Panc1 (cell line): ENCODE results near the gene DCXR. TPM values are rescaled to one million over a fixed set of nuclear protein-coding genes. Genes with fewer than 3 reads are reported as not detected.

Source experiments
- ATAC-seq: fragments of 200-7000 bp; cut with Tn5 transposase; 2 replicates; pipeline ENCODE4 v1.9.1; 2020; ENCODE audit warnings: mild to moderate bottlenecking, moderate library complexity
- BruUV-seq: library from RNA; stranded (reverse); fragments of 400-500 nt; replicated peaks from 2 replicates; lab custom pipeline; 2021; lab: Mats Ljungman, UMichigan
- CTCF ChIA-PET: fragments of 300-600 bp; sonication (Branson Sonifier 250); formaldehyde crosslinking; loops from one replicate; lab custom pipeline; 2022; ENCODE audit warnings: antibody characterized with exemption; lab: Charles Lee
- POLR2A ChIA-PET: fragments of 300-600 bp; sonication (Branson Sonifier 250); formaldehyde crosslinking; loops from one replicate; lab custom pipeline; 2022; ENCODE audit warnings: antibody characterized with exemption; lab: Charles Lee
- DNase-seq: peaks from one replicate; pipeline ENCODE4 v3.0.0-alpha.2; 2010; ENCODE audit warnings: low read depth, low spot score
- H3K27ac ChIP-seq: 2 replicates; pipeline ENCODE4 v1.5.1; 2011; ENCODE audit warnings: mild to moderate bottlenecking, low read length, inconsistent platforms
- H3K27me3 ChIP-seq: fragments of 200-500 bp; sonication (Bioruptor generic); 2 replicates; pipeline ENCODE4 v1.6.0; 2014; ENCODE audit warnings: low read length, inconsistent platforms; ENCODE audit not compliant: control insufficient read depth, insufficient read depth
- H3K36me3 ChIP-seq: fragments of 200-500 bp; sonication (Bioruptor generic); 2 replicates; pipeline ENCODE4 v1.5.1; 2014; ENCODE audit warnings: inconsistent platforms, mild to moderate bottlenecking, low read length, moderate library complexity; ENCODE audit not compliant: control insufficient read depth, insufficient read depth
- H3K4me1 ChIP-seq: 2 replicates; pipeline ENCODE4 v1.5.1; 2011; ENCODE audit warnings: inconsistent platforms, mild to moderate bottlenecking, low read length, moderate library complexity; ENCODE audit not compliant: control insufficient read depth, insufficient read depth
- H3K4me3 ChIP-seq, 2 experiments: 2 replicates each; pipeline ENCODE4 v1.5.1; 2011 to 2012; ENCODE audit warnings: low read depth in 2 of 2, low read length in 2 of 2, mild to moderate bottlenecking in 2 of 2, inconsistent platforms in 1 of 2, moderate library complexity in 1 of 2
- H3K9me3 ChIP-seq: fragments of 200-500 bp; sonication (Bioruptor generic); 2 replicates; pipeline ENCODE4 v1.5.1; 2014; ENCODE audit warnings: low read depth, mild to moderate bottlenecking, inconsistent platforms, low read length, moderate library complexity; ENCODE audit not compliant: control insufficient read depth, insufficient read depth
- POLR2AphosphoS5 ChIP-seq: IDR thresholded peaks from 2 replicates; pipeline ENCODE4 v1.6.1; 2012; ENCODE audit warnings: mild to moderate bottlenecking, low read depth, low read length, moderate library complexity
- REST ChIP-seq, 2 experiments: IDR thresholded peaks; 2 replicates each; pipeline ENCODE4 v1.6.1; 2011 to 2012; ENCODE audit warnings: low read depth in 2 of 2, control low read depth in 1 of 2, low read length in 1 of 2, mild to moderate bottlenecking in 1 of 2, moderate library complexity in 1 of 2; ENCODE audit not compliant: insufficient read depth in 1 of 2
- SIN3A ChIP-seq: IDR thresholded peaks from 2 replicates; pipeline ENCODE4 v1.6.1; 2012; ENCODE audit warnings: low read depth, mild to moderate bottlenecking, low read length, moderate library complexity, borderline replicate concordance; ENCODE audit not compliant: insufficient read depth
- TCF7L2 ChIP-seq: IDR thresholded peaks from 2 replicates; pipeline ENCODE4 v1.6.1; 2011; ENCODE audit warnings: mild to moderate bottlenecking, low read depth, low read length, inconsistent platforms
- in situ Hi-C: cut with HindIII; loops from 2 replicates; pipeline ENCODE4 v1.10.0; 2016; ENCODE audit warnings: low sequenced_read_pairs, low pct_unique_long_range_greater_than_20kb
- intact Hi-C: fragments of 100-400 bp; cut with micrococcal nuclease; formaldehyde crosslinking; loops from one replicate; pipeline ENCODE4 v1.10.0; 2022; ENCODE audit not compliant: unreplicated experiment
- total RNA-seq: library from RNA; stranded (reverse); gene quantifications from one replicate; pipeline ENCODE4 v1.2.1, GENCODE V29; 2021; ENCODE audit not compliant: unreplicated experiment
- TF ChIP-seq, protein P1 (sequence below): fragments of 450-650 bp; IDR thresholded peaks from 2 replicates; pipeline ENCODE4 v1.5.1; 2017; ENCODE audit warnings: mild to moderate bottlenecking

The DCXR gene
- total RNA-seq, 1 experiment from 2014 or later, result 128 TPM

DNA sequence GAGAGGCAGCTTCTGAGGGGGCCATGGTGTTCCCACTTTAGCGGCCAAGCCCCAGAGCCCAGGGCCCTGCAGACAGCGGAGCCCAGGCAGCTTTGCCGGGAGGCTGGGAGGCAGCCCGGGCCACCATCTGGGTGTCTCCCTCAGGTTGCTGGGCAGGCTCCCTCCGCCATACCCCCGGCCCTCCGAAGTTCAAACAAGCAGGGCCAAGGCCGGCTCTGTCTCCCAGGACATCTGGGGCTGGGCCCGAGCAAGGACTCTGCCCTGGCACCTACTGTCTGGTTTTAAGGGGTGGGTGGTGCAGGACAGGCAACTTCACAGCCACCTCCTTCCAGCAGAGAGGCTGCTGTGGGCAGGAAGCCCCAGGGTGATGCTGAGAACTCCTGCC, 25.5 kb upstream of the DCXR start:
- Histone ChIP-seq H3K4me3 (no peak overlapping the region), H3K27me3 (no peaks in the 10 kb centered on the region), H3K36me3 (peaks cover 3% of the 10 kb centered on the region; the same call in 1 of the 2 replicates), H3K27ac (no peak overlapping the region), H3K9me3 (no peaks in the 10 kb centered on the region), H3K4me1 (peaks cover 19% of the 10 kb centered on the region)
- intact Hi-C loops (no loop called here), in situ Hi-C loops (no loop called here)
- CTCF ChIA-PET, result no interaction called here
- no TSS peak for BruUV-seq
- ATAC-seq, result no peak
- TF ChIP-seq, protein P1, sequence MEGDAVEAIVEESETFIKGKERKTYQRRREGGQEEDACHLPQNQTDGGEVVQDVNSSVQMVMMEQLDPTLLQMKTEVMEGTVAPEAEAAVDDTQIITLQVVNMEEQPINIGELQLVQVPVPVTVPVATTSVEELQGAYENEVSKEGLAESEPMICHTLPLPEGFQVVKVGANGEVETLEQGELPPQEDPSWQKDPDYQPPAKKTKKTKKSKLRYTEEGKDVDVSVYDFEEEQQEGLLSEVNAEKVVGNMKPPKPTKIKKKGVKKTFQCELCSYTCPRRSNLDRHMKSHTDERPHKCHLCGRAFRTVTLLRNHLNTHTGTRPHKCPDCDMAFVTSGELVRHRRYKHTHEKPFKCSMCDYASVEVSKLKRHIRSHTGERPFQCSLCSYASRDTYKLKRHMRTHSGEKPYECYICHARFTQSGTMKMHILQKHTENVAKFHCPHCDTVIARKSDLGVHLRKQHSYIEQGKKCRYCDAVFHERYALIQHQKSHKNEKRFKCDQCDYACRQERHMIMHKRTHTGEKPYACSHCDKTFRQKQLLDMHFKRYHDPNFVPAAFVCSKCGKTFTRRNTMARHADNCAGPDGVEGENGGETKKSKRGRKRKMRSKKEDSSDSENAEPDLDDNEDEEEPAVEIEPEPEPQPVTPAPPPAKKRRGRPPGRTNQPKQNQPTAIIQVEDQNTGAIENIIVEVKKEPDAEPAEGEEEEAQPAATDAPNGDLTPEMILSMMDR, result no peak
- TF ChIP-seq REST (IDR thresholded peaks at IDR 0.05; ENCODE audit: insufficient read depth in 1 of 2, low read depth in 2 of 2, low read length in 1 of 2) (no peak), SIN3A (no peak), TCF7L2 (no peak), POLR2AphosphoS5 (no peak)
- POLR2A ChIA-PET, result no interaction called here
- DNase-seq, result no peak

- Histone ChIP-seq H3K27ac (no peak overlapping the region), H3K4me1 (peaks cover 26% of the 10 kb centered on the region), H3K36me3 (peaks cover 3% of the 10 kb centered on the region; the same call in 1 of the 2 replicates), H3K9me3 (no peaks in the 10 kb centered on the region), H3K27me3 (no peaks in the 10 kb centered on the region), H3K4me3 (no peak overlapping the region)
- POLR2A ChIA-PET, result no interaction called here
- DNase-seq (no peak), ATAC-seq (peak; percentile 21; the same call in 1 of the 2 replicates)
- CTCF ChIA-PET, result no interaction called here
- intact Hi-C loops, result no loop called here
- BruUV-seq, result no TSS peak
- TF ChIP-seq TCF7L2 (no peak), REST (IDR thresholded peaks at IDR 0.05; ENCODE audit: insufficient read depth in 1 of 2, low read depth in 2 of 2, low read length in 1 of 2) (no peak), SIN3A (no peak)
- in situ Hi-C loops, result no loop called here
Measured at GRCh38 chr17:82062076-82062983, 24.8 kb upstream of the DCXR start.
